HPDE6-E6E7 (cell line): Measurements from ENCODE around the gene AMH.

ENCODE experiments used
- DNase-seq: peaks from one replicate; pipeline ENCODE4 v3.0.0; 2011; ENCODE audit warnings: missing footprints; ENCODE audit errors: extremely low spot score

AMH gene

GRCh38 chr19:2287585-2288337 lies 38.6 kb downstream of the AMH start:
- no peak for DNase-seq

GRCh38 chr19:2288338-2288817 lies 39.3 kb downstream of the AMH start:
- no peak for DNase-seq

GRCh38 chr19:2288818-2289713 lies 39.9 kb downstream of the AMH start:
- no peak for DNase-seq

GRCh38 chr19:2289714-2290435 lies 40.8 kb downstream of the AMH start:
- no peak for DNase-seq

- no peak for DNase-seq
Measured at GRCh38 chr19:2290441-2291184, 41.5 kb downstream of the AMH start.

- no peak for DNase-seq
Measured at GRCh38 chr19:2291185-2291751, 42.1 kb downstream of the AMH start.

- DNase-seq = no peak
Measured at GRCh38 chr19:2294687-2295335, 45.7 kb downstream of the AMH start.

GRCh38 chr19:2296141-2296540 lies 47.0 kb downstream of the AMH start:
- DNase-seq = no peak

GRCh38 chr19:2300533-2300932 lies 51.4 kb downstream of the AMH start:
- no peak for DNase-seq
